GM23338 (cell line): ENCODE measurements around the gene XPNPEP2. TPM values are rescaled to one million over a fixed set of nuclear protein-coding genes. Genes with fewer than 3 reads are reported as not detected.

Source experiments
- ATAC-seq: fragments of 200-7000 bp; cut with Tn5 transposase; 3 replicates; pipeline ENCODE4 v1.9.1; 2020
- DNase-seq: peaks from one replicate; pipeline ENCODE4 v3.0.0-alpha.2; 2015; ENCODE audit warnings: low spot score
- H2AFZ ChIP-seq: fragments of 200-600 bp; sonication (generic); 2 replicates; pipeline ENCODE4 v1.8.0; 2016; ENCODE audit warnings: antibody characterized with exemption, mild to moderate bottlenecking, moderate library complexity
- H3F3A ChIP-seq: fragments of 200-600 bp; sonication (generic); replicated peaks from 2 replicates; pipeline ENCODE4 v1.8.0; 2017; ENCODE audit warnings: antibody characterized with exemption, mixed run types, low read depth
- H3K27ac ChIP-seq: fragments of 200-600 bp; sonication (generic); 2 replicates; pipeline ENCODE4 v1.6.1; 2016; ENCODE audit warnings: low read depth
- H3K27me3 ChIP-seq: fragments of 200-600 bp; sonication (generic); 2 replicates; pipeline ENCODE4 v1.8.0; 2016; ENCODE audit warnings: mild to moderate bottlenecking, mixed run types, moderate library complexity; ENCODE audit not compliant: insufficient read depth
- H3K36me3 ChIP-seq: fragments of 200-600 bp; sonication (generic); 2 replicates; pipeline ENCODE4 v1.8.0; 2016; ENCODE audit warnings: mild to moderate bottlenecking; ENCODE audit not compliant: insufficient read depth
- H3K4me1 ChIP-seq: fragments of 200-600 bp; sonication (generic); 2 replicates; pipeline ENCODE4 v1.8.0; 2016; ENCODE audit warnings: mild to moderate bottlenecking, moderate library complexity; ENCODE audit not compliant: insufficient read depth
- H3K4me2 ChIP-seq: fragments of 200-600 bp; sonication (generic); 2 replicates; pipeline ENCODE4 v1.7.1; 2017; ENCODE audit warnings: mixed run types
- H3K4me3 ChIP-seq: fragments of 200-600 bp; sonication (generic); 2 replicates; pipeline ENCODE4 v1.6.1; 2016; ENCODE audit warnings: mixed run types
- H3K79me2 ChIP-seq: fragments of 200-600 bp; sonication (generic); replicated peaks from 2 replicates; pipeline ENCODE4 v1.8.0; 2017; ENCODE audit warnings: mild to moderate bottlenecking; ENCODE audit not compliant: insufficient read depth
- H3K9me2 ChIP-seq: fragments of 200-600 bp; sonication (generic); 2 replicates; pipeline ENCODE4 v1.8.0; 2017; ENCODE audit not compliant: insufficient read depth
- H4K20me1 ChIP-seq: fragments of 200-600 bp; sonication (generic); replicated peaks from 2 replicates; pipeline ENCODE4 v1.8.0; 2017; ENCODE audit warnings: mild to moderate bottlenecking; ENCODE audit not compliant: insufficient read depth
- H3K27ac Mint-ChIP-seq: 2 replicates; pipeline ENCODE4 v1.8.0; 2020; ENCODE audit warnings: inconsistent platforms, mild to moderate bottlenecking, moderate library complexity, mixed read lengths
- H3K27me3 Mint-ChIP-seq: 3 replicates; pipeline ENCODE4 v1.8.0; 2022; ENCODE audit warnings: low read depth, mild to moderate bottlenecking, moderate library complexity, mixed read lengths, inconsistent platforms; ENCODE audit not compliant: insufficient read depth, poor library complexity
- H3K36me3 Mint-ChIP-seq: 3 replicates; pipeline ENCODE4 v1.8.0; 2021; ENCODE audit warnings: low read depth, mild to moderate bottlenecking, inconsistent platforms, moderate library complexity, mixed read lengths
- H3K4me1 Mint-ChIP-seq: 3 replicates; pipeline ENCODE4 v1.8.0; 2020; ENCODE audit warnings: mild to moderate bottlenecking, inconsistent platforms, mixed read lengths
- H3K4me3 Mint-ChIP-seq: 3 replicates; pipeline ENCODE4 v1.8.0; 2021; ENCODE audit warnings: moderate library complexity, mild to moderate bottlenecking, inconsistent platforms, mixed read lengths
- H3K9me3 Mint-ChIP-seq: 3 replicates; pipeline ENCODE4 v1.8.0; 2020; ENCODE audit warnings: moderate library complexity, mild to moderate bottlenecking, inconsistent platforms, mixed read lengths
- EZH2 ChIP-seq: fragments of 200-600 bp; sonication (generic); IDR thresholded peaks from one replicate; pipeline ENCODE4 v1.8.0; 2017; ENCODE audit warnings: antibody characterized with exemption, mild to moderate bottlenecking, low read depth; ENCODE audit not compliant: unreplicated experiment
- EZH2phosphoT487 ChIP-seq: fragments of 200-600 bp; sonication (generic); IDR thresholded peaks from one replicate; pipeline ENCODE4 v1.8.1; 2018; ENCODE audit warnings: antibody characterized with exemption; ENCODE audit not compliant: unreplicated experiment
- JUNB ChIP-seq: IDR thresholded peaks from one replicate; pipeline ENCODE4 v1.6.1; 2016; ENCODE audit warnings: antibody characterized with exemption; ENCODE audit not compliant: unreplicated experiment
- NANOG ChIP-seq: IDR thresholded peaks from 2 replicates; pipeline ENCODE4 v1.6.1; 2016; ENCODE audit warnings: antibody characterized with exemption, borderline replicate concordance
- POLR2AphosphoS5 ChIP-seq: IDR thresholded peaks from 2 replicates; pipeline ENCODE4 v1.6.1; 2016; ENCODE audit warnings: antibody characterized with exemption, low read depth
- STAT1 ChIP-seq: IDR thresholded peaks from one replicate; pipeline ENCODE4 v1.6.1; 2016; ENCODE audit warnings: antibody characterized with exemption; ENCODE audit not compliant: unreplicated experiment
- ZNF331 ChIP-seq: fragments of 250-450 bp; sonication (Bioruptor Pico); IDR thresholded peaks from 2 replicates; pipeline ENCODE4 v1.5.0; 2020; ENCODE audit warnings: low read depth, mild to moderate bottlenecking, moderate library complexity
- polyA plus RNA-seq: library from polyadenylated mRNA; unstranded; fragments of >200 nt; fragmentation: Nextera tagmentation; extraction: Ambion mirVana; gene quantifications from 2 replicates; pipeline ENCODE4 v1.2.1, GENCODE V29; 2016
- total RNA-seq: library from RNA; depleted of rRNA; stranded (reverse); fragments of >200 nt; shearing (Covaris generic); gene quantifications from 2 replicates; pipeline ENCODE4 v1.2.3, GENCODE V29; 2014
- TF ChIP-seq, protein P1 (sequence below), 2 experiments: fragments of 200-600 bp in 1 of 2; sonication (generic) in 1 of 2; conservative IDR thresholded peaks; 2 replicates each; pipeline versions ENCODE4 v1.5.1 to v1.6.1; 2016 to 2017; ENCODE audit warnings: antibody characterized with exemption in 2 of 2, low read depth in 2 of 2, mild to moderate bottlenecking in 2 of 2, moderate library complexity in 1 of 2
- TF ChIP-seq, protein P2 (sequence below): IDR thresholded peaks from one replicate; pipeline ENCODE4 v1.6.1; 2018; ENCODE audit warnings: antibody characterized with exemption; ENCODE audit not compliant: unreplicated experiment
- TF ChIP-seq, protein P3 (sequence below): IDR thresholded peaks from 2 replicates; pipeline ENCODE4 v1.6.1; 2016; ENCODE audit warnings: antibody characterized with exemption

Gene XPNPEP2
- total and polyA plus RNA-seq, 2 experiments from 2014 or later: not detected

DNA sequence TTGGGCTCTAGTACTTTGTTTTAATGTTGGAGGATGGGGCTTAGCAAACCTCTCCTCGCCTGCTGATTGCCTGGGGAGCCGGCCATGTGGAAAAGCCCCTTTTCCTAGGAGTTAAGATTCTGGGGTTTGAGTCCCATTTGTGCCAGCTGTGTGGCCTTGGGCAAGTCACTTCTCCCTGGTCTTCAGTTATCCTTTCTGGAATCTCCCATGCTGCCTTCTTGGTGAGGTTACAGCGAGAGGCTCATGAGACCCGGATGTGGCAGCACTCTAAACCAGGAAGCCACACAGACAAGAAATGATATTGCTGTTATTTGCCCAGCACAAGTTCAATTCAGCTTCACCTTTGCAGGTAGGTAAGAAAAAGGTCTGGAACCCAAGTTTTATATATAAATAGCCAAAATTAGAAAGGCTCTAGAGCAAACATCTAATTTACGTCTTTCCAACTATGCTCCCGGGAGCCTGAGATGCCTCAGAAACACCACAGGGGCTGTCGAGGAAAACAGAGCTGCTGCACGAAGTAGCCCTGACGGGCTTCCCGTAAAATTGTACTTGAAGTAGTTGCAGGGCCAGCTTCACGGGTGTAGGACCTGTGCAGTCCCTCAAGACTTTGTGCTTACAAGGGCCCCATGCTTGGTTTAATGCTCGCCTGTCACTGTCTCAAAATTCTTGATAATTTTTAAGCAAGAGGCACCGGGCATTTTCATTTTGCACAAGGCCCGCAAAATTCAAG, 32.7 kb downstream of the XPNPEP2 start (continued):
- TF ChIP-seq, protein P1, sequence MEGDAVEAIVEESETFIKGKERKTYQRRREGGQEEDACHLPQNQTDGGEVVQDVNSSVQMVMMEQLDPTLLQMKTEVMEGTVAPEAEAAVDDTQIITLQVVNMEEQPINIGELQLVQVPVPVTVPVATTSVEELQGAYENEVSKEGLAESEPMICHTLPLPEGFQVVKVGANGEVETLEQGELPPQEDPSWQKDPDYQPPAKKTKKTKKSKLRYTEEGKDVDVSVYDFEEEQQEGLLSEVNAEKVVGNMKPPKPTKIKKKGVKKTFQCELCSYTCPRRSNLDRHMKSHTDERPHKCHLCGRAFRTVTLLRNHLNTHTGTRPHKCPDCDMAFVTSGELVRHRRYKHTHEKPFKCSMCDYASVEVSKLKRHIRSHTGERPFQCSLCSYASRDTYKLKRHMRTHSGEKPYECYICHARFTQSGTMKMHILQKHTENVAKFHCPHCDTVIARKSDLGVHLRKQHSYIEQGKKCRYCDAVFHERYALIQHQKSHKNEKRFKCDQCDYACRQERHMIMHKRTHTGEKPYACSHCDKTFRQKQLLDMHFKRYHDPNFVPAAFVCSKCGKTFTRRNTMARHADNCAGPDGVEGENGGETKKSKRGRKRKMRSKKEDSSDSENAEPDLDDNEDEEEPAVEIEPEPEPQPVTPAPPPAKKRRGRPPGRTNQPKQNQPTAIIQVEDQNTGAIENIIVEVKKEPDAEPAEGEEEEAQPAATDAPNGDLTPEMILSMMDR (conservative IDR thresholded peaks at IDR 0.05; ENCODE audit: low read depth in 2 of 2): no peak
- TF ChIP-seq EZH2 (no peak), JUNB (no peak), STAT1 (no peak)

DNA sequence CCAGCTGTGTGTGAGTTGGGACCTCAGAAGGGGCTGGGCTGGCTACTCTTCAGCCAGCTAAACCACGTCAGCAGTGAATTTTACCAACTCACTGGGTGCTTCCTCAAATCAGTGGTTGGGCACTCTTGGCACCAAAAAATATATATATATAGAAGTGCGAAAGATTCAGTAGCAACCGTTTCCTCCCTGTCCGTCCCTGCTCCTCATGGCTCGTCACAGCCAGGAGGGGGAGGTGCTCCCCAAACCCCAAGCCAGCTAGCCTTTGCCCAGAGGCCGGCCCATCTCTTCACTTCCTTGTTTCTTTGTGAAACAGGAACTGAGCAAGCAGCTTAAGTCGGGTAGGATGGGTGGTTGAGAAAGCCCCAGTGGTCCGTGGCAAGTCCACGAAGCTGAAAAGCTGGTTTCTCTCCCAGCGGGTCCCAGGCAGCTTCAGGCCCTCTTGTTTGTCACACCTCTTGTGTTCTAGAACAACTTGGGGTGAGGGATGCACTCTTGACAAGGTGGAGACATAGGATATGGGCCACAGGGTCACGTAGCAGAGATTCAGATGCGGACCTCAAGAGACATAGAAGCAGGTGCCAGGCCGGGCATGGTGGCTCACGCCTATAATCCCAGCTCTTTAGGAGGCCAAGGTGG, 34.1 kb downstream of the XPNPEP2 start:
- Mint-ChIP-seq H3K4me1 (peaks cover 6% of the 10 kb centered on the region; the same call in 2 of the 3 replicates), H3K9me3 (no peaks in the 10 kb centered on the region), H3K27me3 (no peaks in the 10 kb centered on the region), H3K36me3 (no peaks in the 10 kb centered on the region), H3K27ac (no peak overlapping the region), H3K4me3 (no peak overlapping the region)
- peak; percentile 35; the same call in 1 of the 3 replicates for ATAC-seq
- Histone ChIP-seq H3K4me3 (no peak overlapping the region), H3F3A (no peaks in the 10 kb centered on the region), H3K4me2 (no peak overlapping the region), H2AFZ (peak overlapping the region; percentile 59; the same call in 1 of the 2 replicates), H3K4me1 (no peaks in the 10 kb centered on the region), H3K79me2 (no peaks in the 10 kb centered on the region), H3K27ac (no peak overlapping the region), H3K9me2 (no peaks in the 10 kb centered on the region), H4K20me1 (no peaks in the 10 kb centered on the region), H3K27me3 (no peaks in the 10 kb centered on the region), H3K36me3 (no peaks in the 10 kb centered on the region)
- DNase-seq: peak; percentile 32
- no peak for TF ChIP-seq ZNF331 (CRISPR knock-in tag)
- TF ChIP-seq EZH2: no peak
- no peak for TF ChIP-seq POLR2AphosphoS5
- no peak for TF ChIP-seq STAT1
- TF ChIP-seq, protein P2, sequence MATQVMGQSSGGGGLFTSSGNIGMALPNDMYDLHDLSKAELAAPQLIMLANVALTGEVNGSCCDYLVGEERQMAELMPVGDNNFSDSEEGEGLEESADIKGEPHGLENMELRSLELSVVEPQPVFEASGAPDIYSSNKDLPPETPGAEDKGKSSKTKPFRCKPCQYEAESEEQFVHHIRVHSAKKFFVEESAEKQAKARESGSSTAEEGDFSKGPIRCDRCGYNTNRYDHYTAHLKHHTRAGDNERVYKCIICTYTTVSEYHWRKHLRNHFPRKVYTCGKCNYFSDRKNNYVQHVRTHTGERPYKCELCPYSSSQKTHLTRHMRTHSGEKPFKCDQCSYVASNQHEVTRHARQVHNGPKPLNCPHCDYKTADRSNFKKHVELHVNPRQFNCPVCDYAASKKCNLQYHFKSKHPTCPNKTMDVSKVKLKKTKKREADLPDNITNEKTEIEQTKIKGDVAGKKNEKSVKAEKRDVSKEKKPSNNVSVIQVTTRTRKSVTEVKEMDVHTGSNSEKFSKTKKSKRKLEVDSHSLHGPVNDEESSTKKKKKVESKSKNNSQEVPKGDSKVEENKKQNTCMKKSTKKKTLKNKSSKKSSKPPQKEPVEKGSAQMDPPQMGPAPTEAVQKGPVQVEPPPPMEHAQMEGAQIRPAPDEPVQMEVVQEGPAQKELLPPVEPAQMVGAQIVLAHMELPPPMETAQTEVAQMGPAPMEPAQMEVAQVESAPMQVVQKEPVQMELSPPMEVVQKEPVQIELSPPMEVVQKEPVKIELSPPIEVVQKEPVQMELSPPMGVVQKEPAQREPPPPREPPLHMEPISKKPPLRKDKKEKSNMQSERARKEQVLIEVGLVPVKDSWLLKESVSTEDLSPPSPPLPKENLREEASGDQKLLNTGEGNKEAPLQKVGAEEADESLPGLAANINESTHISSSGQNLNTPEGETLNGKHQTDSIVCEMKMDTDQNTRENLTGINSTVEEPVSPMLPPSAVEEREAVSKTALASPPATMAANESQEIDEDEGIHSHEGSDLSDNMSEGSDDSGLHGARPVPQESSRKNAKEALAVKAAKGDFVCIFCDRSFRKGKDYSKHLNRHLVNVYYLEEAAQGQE: no peak
- TF ChIP-seq NANOG: no peak
- TF ChIP-seq, protein P1 (conservative IDR thresholded peaks at IDR 0.05; ENCODE audit: low read depth in 2 of 2): no peak
- no peak for TF ChIP-seq EZH2phosphoT487
- TF ChIP-seq, protein P3, sequence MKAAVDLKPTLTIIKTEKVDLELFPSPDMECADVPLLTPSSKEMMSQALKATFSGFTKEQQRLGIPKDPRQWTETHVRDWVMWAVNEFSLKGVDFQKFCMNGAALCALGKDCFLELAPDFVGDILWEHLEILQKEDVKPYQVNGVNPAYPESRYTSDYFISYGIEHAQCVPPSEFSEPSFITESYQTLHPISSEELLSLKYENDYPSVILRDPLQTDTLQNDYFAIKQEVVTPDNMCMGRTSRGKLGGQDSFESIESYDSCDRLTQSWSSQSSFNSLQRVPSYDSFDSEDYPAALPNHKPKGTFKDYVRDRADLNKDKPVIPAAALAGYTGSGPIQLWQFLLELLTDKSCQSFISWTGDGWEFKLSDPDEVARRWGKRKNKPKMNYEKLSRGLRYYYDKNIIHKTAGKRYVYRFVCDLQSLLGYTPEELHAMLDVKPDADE: no peak
